Stimulated activated CD8-positive, alpha-beta memory T cell treated with anti-CD3 and anti-CD28 coated beads, Interleukin-4, amount 100 ng/mL, for 1 hour (primary cell): Measurements from ENCODE around the gene ASTN2.

Experiments
- DNase-seq, 2 donors: peaks; one replicate each; pipeline ENCODE4 v3.0.0-alpha.2; 2020; ENCODE audit warnings: low read depth in 2 of 2, low spot score in 1 of 2

Gene ASTN2

DNA sequence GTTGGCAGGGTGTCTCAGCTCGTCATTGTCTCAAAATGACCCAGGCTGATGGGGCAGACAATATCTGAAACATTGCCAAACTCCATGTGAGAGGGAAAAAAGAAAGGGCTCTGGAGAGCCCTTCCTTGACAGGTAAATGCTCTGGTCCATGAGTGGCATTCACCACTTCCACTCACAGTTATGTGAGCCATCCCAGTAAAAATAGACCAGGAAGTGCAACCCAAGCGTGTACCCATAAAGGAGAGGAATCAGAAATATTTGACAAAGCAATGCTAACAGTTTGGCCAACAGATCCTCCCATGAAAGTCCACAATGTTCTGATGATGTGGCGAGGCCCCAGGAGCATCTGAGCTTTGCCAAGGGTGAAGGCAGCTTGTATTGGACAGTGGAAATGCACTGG, 49.4 kb downstream of the ASTN2 start:
- DNase-seq: no peak

- no peak for DNase-seq
Measured at GRCh38 chr9:117363006-117363405, 51.9 kb downstream of the ASTN2 start.

DNA sequence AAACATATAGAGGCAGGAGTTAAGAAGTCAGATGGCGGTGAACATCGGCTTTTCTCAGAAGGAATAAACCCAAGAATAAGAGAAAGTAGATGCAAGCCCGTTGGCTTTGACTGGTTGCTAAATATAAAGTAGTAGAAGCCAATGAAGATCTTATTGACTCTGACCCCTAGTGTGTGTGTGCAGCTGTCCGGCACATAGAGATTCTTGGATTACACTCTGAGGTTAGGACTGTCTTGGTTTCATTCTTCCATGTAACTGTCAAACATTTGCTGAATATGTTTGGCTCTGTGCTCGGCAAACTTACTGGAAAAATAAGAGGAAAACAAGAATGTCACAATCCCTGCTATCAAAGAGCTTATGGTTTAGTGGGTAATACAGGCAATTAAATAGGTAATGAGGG, 54.9 kb downstream of the ASTN2 start:
- DNase-seq: no peak

- no peak for DNase-seq
Measured at GRCh38 chr9:117355542-117355941, 59.3 kb downstream of the ASTN2 start.

DNA sequence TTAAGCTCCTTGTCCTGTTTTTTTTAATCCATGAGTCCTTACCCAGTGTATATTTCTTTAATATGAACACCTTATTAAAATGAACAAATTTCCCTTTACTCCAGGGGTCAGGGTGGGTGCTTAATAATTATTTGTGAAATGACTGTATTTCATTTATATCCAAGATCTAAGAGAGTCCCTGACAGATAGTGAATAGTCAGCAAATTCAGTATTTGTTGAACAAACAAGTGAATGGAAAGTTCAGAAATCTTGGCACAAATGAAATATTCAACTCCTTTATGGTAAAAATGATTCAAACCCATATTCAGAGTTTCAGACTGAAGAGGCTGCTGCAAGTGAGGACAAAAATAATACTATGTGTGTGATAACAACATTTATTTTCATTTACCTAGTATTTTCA, 59.9 kb downstream of the ASTN2 start:
- no peak for DNase-seq

GRCh38 chr9:117354244-117354847, 60.5 kb downstream of the ASTN2 start:
- DNase-seq: no peak

- no peak for DNase-seq
Measured at GRCh38 chr9:117344892-117345660, 69.8 kb downstream of the ASTN2 start.

DNA sequence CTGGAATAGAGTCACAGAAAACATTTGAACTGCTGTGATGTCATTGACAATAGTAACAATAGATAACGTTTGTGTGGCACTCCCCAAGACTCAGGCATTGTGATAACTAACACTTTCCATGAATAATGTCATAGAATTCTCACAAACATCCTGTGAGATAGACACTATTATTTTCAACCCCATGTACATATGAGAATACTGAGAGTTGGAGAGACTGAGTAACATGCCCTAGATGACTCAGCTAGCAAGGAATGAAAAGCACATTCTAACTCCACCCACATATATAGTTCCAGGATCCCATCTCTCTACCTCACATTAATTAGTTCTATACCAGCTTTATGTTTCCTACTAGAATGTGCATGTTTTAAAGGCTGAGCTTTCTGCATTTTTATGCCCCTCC, 71.4 kb downstream of the ASTN2 start:
- no peak for DNase-seq

GRCh38 chr9:117341151-117341550, 73.7 kb downstream of the ASTN2 start:
- DNase-seq: no peak

DNA sequence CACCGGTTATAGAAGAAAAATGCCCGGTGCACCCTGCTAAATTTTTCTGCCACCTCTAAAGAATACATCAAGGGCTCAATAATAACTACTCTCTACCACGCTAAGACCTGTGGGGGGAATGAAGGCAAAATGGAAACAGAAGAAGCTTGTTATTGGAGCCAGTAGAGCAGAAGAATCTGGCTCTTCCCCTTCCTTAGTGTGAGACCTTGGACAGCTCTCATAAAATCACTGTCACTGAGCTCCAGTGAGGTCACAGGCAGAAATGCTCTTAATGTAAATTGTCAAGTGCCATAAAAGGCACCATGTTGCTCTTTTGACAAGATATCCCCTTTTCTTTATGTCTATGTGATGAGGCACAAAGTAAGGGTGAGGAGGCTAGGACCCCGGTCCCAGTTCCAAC, 74.4 kb downstream of the ASTN2 start:
- no peak for DNase-seq

GRCh38 chr9:117335837-117336433, 78.9 kb downstream of the ASTN2 start:
- DNase-seq: no peak

DNA sequence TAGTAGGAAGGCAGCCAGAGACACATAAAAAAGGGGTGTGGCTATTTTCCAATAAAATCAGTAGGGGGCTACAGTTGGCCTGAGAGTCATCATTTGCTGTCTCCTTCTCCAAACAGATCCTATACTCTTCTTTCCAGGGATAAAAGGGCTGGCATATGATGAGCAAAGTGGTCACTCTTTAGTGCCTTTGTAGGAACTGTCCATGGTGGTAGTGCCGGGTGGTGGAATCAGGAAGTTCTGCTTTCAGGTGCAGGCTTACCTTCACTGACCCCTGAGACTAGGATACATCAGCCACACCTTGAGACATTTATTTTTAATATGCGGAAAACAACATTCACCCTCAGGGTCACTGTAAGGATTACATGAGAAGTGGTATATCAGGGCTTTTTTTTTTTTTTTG, 80.8 kb downstream of the ASTN2 start:
- no peak for DNase-seq

DNA sequence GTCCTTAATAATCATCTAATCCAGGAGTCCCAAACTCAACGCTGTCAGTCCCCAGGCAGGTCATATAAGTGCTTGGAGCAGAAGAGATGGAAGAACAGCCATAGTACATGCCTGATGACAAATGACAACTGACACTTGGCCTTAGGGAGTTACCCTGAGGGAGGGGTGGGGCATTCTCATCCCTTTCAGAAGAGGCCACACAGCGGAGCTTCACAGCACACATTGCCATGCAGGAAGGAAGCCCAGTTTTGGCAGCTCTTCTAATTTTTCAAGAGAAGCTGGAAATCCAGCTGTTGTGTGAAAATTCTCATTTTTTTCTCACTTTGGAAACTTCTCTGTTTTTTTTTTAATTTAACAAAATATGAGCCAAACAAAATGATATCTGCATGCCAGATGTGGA, 89.0 kb downstream of the ASTN2 start:
- no peak for DNase-seq

DNA sequence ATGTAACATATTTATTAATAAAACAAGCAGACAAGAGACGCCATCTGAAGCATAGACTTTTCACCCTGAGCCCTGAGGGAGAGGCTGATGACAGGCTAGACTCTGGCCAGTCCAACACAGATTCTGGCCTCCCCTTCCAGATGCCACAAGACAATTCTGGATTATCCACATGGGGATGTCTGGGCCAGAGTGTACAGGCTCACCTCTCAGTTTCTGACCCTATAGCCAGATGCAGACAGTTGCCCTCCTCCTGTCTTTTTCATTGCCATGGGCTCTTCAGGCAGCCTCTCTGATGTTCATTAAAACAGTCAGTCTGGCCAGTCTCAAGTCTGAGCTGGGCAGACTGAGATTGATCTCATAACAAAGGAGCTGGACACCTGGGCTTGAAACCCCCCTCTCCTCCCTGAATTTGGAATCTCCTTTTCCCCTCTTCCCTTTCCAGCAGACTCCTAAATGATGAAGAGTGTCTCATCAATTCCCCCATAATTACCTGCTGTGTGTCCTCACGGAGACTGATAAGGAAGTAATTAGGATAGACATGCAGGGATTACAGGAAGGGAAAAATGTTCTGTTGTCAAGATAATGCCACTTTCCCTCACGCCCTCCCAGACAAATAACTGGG, 89.6 kb downstream of the ASTN2 start:
- DNase-seq: no peak

GRCh38 chr9:117323390-117323789, 91.5 kb downstream of the ASTN2 start:
- DNase-seq: no peak

- no peak for DNase-seq
Measured at GRCh38 chr9:117317192-117317591, 97.7 kb downstream of the ASTN2 start.

DNA sequence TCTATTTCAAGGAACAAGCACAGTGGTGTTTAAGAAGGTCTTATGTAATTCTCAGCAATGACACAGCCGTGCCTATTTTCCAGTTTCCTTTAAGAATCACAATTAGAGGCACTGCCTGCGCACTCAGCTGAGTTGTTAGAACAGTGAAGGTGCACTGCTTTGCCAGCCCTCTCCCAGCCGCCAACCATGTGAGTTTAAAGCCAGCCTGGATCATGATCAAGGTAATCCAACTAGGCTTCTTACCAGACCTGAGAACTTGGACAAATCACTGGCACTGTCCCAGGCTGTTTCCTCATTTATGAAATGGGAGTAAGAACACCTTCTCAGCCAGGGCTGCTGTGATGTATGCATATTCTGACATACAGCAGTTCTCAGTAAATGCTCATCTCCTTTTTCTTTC, 99.6 kb downstream of the ASTN2 start:
- no peak for DNase-seq

DNA sequence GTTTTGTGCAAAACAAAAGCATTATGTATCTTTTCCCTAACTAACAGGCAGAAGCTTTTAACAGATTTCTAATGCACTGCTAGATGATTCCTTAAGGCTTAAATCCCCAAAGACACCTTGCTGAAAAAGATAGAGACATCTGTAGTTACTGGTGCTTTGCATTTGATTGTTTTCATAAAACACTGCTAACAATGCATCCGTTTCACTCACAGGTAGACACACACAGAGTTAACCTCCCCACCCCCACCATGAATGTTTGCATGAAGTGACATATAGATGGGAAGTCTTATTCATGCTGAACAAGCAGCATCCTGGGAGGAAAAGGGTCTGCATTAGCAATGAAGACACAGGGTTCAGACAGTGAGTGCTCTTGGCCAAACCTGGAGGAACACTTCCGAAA, 100.9 kb downstream of the ASTN2 start:
- no peak for DNase-seq

DNA sequence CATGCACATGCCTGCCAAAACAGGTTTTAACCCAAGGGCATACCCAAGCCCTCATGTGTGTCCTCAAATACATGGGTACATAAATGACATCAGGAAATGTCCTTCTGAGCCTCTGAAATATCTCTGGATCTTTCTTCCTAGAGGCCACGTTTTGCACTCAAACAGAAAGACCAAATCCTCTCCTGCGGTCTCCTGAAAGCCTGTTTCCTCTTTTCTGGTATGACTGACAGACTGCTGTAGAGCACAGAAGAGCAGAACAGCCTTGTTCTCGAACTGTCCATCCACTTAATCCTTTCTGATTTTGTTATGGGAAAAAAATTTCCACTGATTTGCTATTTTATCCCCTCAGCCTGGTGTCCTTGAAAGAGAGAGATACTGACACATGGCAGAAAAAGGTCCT, 107.2 kb downstream of the ASTN2 start:
- DNase-seq: no peak

DNA sequence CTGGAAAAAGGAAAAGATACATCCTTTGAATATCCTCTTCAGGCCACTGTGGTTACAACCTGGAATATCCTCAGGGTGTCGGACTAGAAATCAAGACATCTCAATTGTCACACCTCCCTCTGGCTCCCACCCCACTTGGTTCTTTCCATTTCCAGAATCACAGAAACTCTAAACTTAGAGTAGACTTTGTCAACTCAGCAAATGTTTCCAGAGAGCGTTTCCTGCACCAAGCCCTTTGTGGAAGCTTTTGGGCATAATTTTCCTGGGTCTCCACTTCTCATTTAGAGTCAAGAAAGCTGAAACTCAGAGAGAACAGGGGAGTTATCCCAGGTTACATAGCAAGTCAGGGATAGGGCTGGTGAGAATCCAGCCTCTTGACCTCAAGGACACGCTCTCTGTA, 108.8 kb downstream of the ASTN2 start:
- no peak for DNase-seq

- DNase-seq: no peak
Measured at GRCh38 chr9:117305454-117305853, 109.4 kb downstream of the ASTN2 start.

- no peak for DNase-seq
Measured at GRCh38 chr9:117304549-117304948, 110.3 kb downstream of the ASTN2 start.
